ENCODE data around the gene SLCO3A1. TPM values are rescaled to one million over a fixed set of nuclear protein-coding genes. Genes with fewer than 3 reads are reported as not detected.

SLCO3A1 gene
- total RNA-seq (2014; rRNA removed; shearing (Covaris generic)), result 0.38 and 1.9 TPM in 2 replicates
- 5.7 and 6.9 TPM in 2 replicates for polyA plus RNA-seq (2016; fragmentation: Nextera tagmentation; extraction: Ambion mirVana)

GRCh38 chr15:91853511-91853947 is at the start of gene SLCO3A1:
SLCO3A1 (plus strand) TSS chr15:91853708.
- Histone ChIP-seq H3F3A (ENCODE audit: insufficient read depth) (peaks cover 10% of the 10 kb centered on the region; the same call in 1 of the 2 replicates), H3K27ac (peak within 1 kb of the TSS; percentile 39), H3K79me2 (ENCODE audit: insufficient read depth) (no peaks in the 10 kb centered on the region), H3K9me3 (ENCODE audit: low read depth) (no peaks in the 10 kb centered on the region), H2AFZ (peak within 1 kb of the TSS; percentile 88), H3K4me3 (peak within 1 kb of the TSS; percentile 76), H3K4me2 (ENCODE audit: unreplicated experiment) (peak within 1 kb of the TSS; percentile 89), H3K27me3 (replicated peaks; ENCODE audit: insufficient read depth) (no peaks in the 10 kb centered on the region), H4K20me1 (ENCODE audit: insufficient read depth) (no peaks in the 10 kb centered on the region), H3K9me2 (ENCODE audit: insufficient read depth) (no peaks in the 10 kb centered on the region), H3K9ac (peak within 1 kb of the TSS; percentile 73), H3K4me1 (ENCODE audit: insufficient read depth) (peaks cover 5% of the 10 kb centered on the region; the same call in 1 of the 2 replicates), H3K36me3 (ENCODE audit: low read depth) (no peaks in the 10 kb centered on the region)
- in situ Hi-C loops (cut with MboI), result no loop called here
- WGBS, 2 experiments (ENCODE audit: low coverage in 1 of 2, low lambda C conversion rate in 2 of 2, missing lambda C conversion rate in 2 of 2), result 0 to 2% methylated on average over 27 to 56 of the region's 67 CpGs
- peak; percentile 72 for DNase-seq
- TF ChIP-seq EZH2 (IDR thresholded peaks at IDR 0.05; ENCODE audit: insufficient read depth, poor library complexity, severe bottlenecking), result no peak
- TF ChIP-seq EZH2phosphoT487 (IDR thresholded peaks at IDR 0.05; ENCODE audit: insufficient read depth, low read depth), result no peak

GRCh38 chr15:91807122-91807521 is 46.4 kb upstream of the SLCO3A1 start:
- no peak overlapping the region for H3K9ac ChIP-seq
- H3K27me3 ChIP-seq (replicated peaks; ENCODE audit: insufficient read depth), result no peaks in the 10 kb centered on the region
- no peak for TF ChIP-seq EZH2phosphoT487 (IDR thresholded peaks at IDR 0.05; ENCODE audit: insufficient read depth, low read depth)
- no peaks in the 10 kb centered on the region for H3K4me1 ChIP-seq (ENCODE audit: insufficient read depth)
- no peak overlapping the region for H3K4me2 ChIP-seq (ENCODE audit: unreplicated experiment)
- H3K36me3 ChIP-seq (ENCODE audit: low read depth), result no peaks in the 10 kb centered on the region
- no peaks in the 10 kb centered on the region for H3K9me3 ChIP-seq (ENCODE audit: low read depth)
- 73 to 75% methylated on average over 6 of the region's 6 CpGs for WGBS, 2 experiments (ENCODE audit: low coverage in 1 of 2, low lambda C conversion rate in 2 of 2, missing lambda C conversion rate in 2 of 2)
- no peaks in the 10 kb centered on the region for H4K20me1 ChIP-seq (ENCODE audit: insufficient read depth)
- no peaks in the 10 kb centered on the region for H3F3A ChIP-seq (ENCODE audit: insufficient read depth)
- DNase-seq, result no peak
- H2AFZ ChIP-seq, result no peak overlapping the region
- H3K4me3 ChIP-seq, result no peak overlapping the region
- H3K9me2 ChIP-seq (ENCODE audit: insufficient read depth), result no peaks in the 10 kb centered on the region
- in situ Hi-C loops (cut with MboI), result no loop called here
- no peaks in the 10 kb centered on the region for H3K79me2 ChIP-seq (ENCODE audit: insufficient read depth)
- H3K27ac ChIP-seq, result no peak overlapping the region

- Histone ChIP-seq H3K27me3 (replicated peaks; ENCODE audit: insufficient read depth) (no peaks in the 10 kb centered on the region), H3K4me3 (no peak overlapping the region), H3F3A (ENCODE audit: insufficient read depth) (no peaks in the 10 kb centered on the region), H3K79me2 (ENCODE audit: insufficient read depth) (no peaks in the 10 kb centered on the region), H3K4me1 (ENCODE audit: insufficient read depth) (no peaks in the 10 kb centered on the region), H3K9me3 (ENCODE audit: low read depth) (no peaks in the 10 kb centered on the region), H3K36me3 (ENCODE audit: low read depth) (no peaks in the 10 kb centered on the region), H3K4me2 (ENCODE audit: unreplicated experiment) (no peak overlapping the region), H2AFZ (no peak overlapping the region), H3K9ac (no peak overlapping the region), H4K20me1 (ENCODE audit: insufficient read depth) (no peaks in the 10 kb centered on the region), H3K27ac (no peak overlapping the region), H3K9me2 (ENCODE audit: insufficient read depth) (no peaks in the 10 kb centered on the region)
- WGBS, 2 experiments (ENCODE audit: low coverage in 1 of 2, low lambda C conversion rate in 2 of 2, missing lambda C conversion rate in 2 of 2), result 63 to 70% methylated on average over 2 of the region's 2 CpGs
- TF ChIP-seq EZH2phosphoT487 (IDR thresholded peaks at IDR 0.05; ENCODE audit: insufficient read depth, low read depth) (no peak), EZH2 (IDR thresholded peaks at IDR 0.05; ENCODE audit: insufficient read depth, poor library complexity, severe bottlenecking) (no peak)
- in situ Hi-C loops (cut with MboI), result no loop called here
- DNase-seq, result no peak
These were observed 39.6 kb upstream of the SLCO3A1 start for GRCh38 chr15:91813924-91814323.

- H3K4me2 ChIP-seq (ENCODE audit: unreplicated experiment), result no peak overlapping the region
- DNase-seq, result no peak
- in situ Hi-C loops (cut with MboI), result no loop called here
These were observed 36.6 kb upstream of the SLCO3A1 start for GRCh38 chr15:91816942-91817341.

GRCh38 chr15:91821458-91821857 is 32.0 kb upstream of the SLCO3A1 start:
- Histone ChIP-seq H3K4me3 (no peak overlapping the region), H3K79me2 (ENCODE audit: insufficient read depth) (no peaks in the 10 kb centered on the region), H2AFZ (no peak overlapping the region), H3K4me2 (ENCODE audit: unreplicated experiment) (no peak overlapping the region), H4K20me1 (ENCODE audit: insufficient read depth) (no peaks in the 10 kb centered on the region), H3K9me3 (ENCODE audit: low read depth) (no peaks in the 10 kb centered on the region), H3K27me3 (replicated peaks; ENCODE audit: insufficient read depth) (no peaks in the 10 kb centered on the region), H3K4me1 (ENCODE audit: insufficient read depth) (no peaks in the 10 kb centered on the region), H3K9ac (no peak overlapping the region), H3K9me2 (ENCODE audit: insufficient read depth) (no peaks in the 10 kb centered on the region), H3K36me3 (ENCODE audit: low read depth) (no peaks in the 10 kb centered on the region), H3K27ac (no peak overlapping the region), H3F3A (ENCODE audit: insufficient read depth) (no peaks in the 10 kb centered on the region)
- WGBS, 2 experiments (ENCODE audit: low coverage in 1 of 2, low lambda C conversion rate in 2 of 2, missing lambda C conversion rate in 2 of 2), result 68 to 74% methylated on average over 5 of the region's 5 CpGs
- in situ Hi-C loops (cut with MboI), result no loop called here
- no peak for DNase-seq
- TF ChIP-seq EZH2 (IDR thresholded peaks at IDR 0.05; ENCODE audit: insufficient read depth, poor library complexity, severe bottlenecking) (no peak), EZH2phosphoT487 (IDR thresholded peaks at IDR 0.05; ENCODE audit: insufficient read depth, low read depth) (no peak)

More at GRCh38 chr15:91816942-91817341, 36.6 kb upstream of the SLCO3A1 start:
- Histone ChIP-seq H3K4me3 (no peak overlapping the region), H4K20me1 (ENCODE audit: insufficient read depth) (no peaks in the 10 kb centered on the region), H3K9me3 (ENCODE audit: low read depth) (no peaks in the 10 kb centered on the region), H3F3A (ENCODE audit: insufficient read depth) (no peaks in the 10 kb centered on the region), H3K36me3 (ENCODE audit: low read depth) (no peaks in the 10 kb centered on the region), H3K27me3 (replicated peaks; ENCODE audit: insufficient read depth) (no peaks in the 10 kb centered on the region), H3K9ac (no peak overlapping the region), H3K4me1 (ENCODE audit: insufficient read depth) (no peaks in the 10 kb centered on the region), H2AFZ (no peak overlapping the region), H3K27ac (no peak overlapping the region), H3K9me2 (ENCODE audit: insufficient read depth) (no peaks in the 10 kb centered on the region), H3K79me2 (ENCODE audit: insufficient read depth) (no peaks in the 10 kb centered on the region)
- WGBS, 2 experiments (ENCODE audit: low coverage in 1 of 2, low lambda C conversion rate in 2 of 2, missing lambda C conversion rate in 2 of 2), result 20 to 24% methylated on average over 3 of the region's 3 CpGs
- TF ChIP-seq EZH2 (IDR thresholded peaks at IDR 0.05; ENCODE audit: insufficient read depth, poor library complexity, severe bottlenecking) (no peak), EZH2phosphoT487 (IDR thresholded peaks at IDR 0.05; ENCODE audit: insufficient read depth, low read depth) (no peak)

Measured in GM23248 (cell line).